Measurements from ENCODE around the gene MELTF.

- TF ChIP-seq CTCF (IDR thresholded peaks at IDR 0.05) = no peak
- TF ChIP-seq POLR2AphosphoS5 (IDR thresholded peaks at IDR 0.05) = no peak
- TF ChIP-seq POLR2A (IDR thresholded peaks at IDR 0.05) = no peak
Measured at GRCh38 chr3:197003461-197004385, 25.9 kb downstream of the MELTF start.
